HepG2 (cell line): ENCODE results near the gene TMEM225. TPM values are rescaled to one million over a fixed set of nuclear protein-coding genes. Genes with fewer than 3 reads are reported as not detected.

Source experiments
- ATAC-seq: fragments of 200-7000 bp; cut with Tn5 transposase; 3 replicates; pipeline ENCODE4 v1.9.1; 2020; ENCODE audit warnings: mild to moderate bottlenecking, moderate library complexity
- BruUV-seq: library from RNA; stranded (reverse); fragments of 400-500 nt; replicated peaks from 2 replicates; lab custom pipeline; 2021; lab: Mats Ljungman, UMichigan
- CTCF ChIA-PET: fragments of 300-600 bp; formaldehyde crosslinking; extraction: SDS; loops from one replicate; lab custom pipeline; 2021; ENCODE audit warnings: low total read pairs, inconsistent platforms, low intra/inter-chr PET ratio; lab: Yijun Ruan, JAX
- POLR2A ChIA-PET: fragments of 350-600 bp; sonication (Branson Sonifier 250); formaldehyde crosslinking; loops from one replicate; lab custom pipeline; 2020; ENCODE audit warnings: antibody characterized with exemption, inconsistent platforms; lab: Yijun Ruan, JAX
- DNase-seq: peaks from one replicate; pipeline ENCODE4 v3.0.0-alpha.2; 2015; ENCODE audit warnings: low spot score
- FAIRE-seq: peaks from 3 replicates; lab custom pipeline; 2011; peaks lifted over from hg19 to GRCh38; lab: Jason Lieb, UNC
- H2AFZ ChIP-seq: one replicate; pipeline ENCODE4 v1.6.1; 2011; ENCODE audit warnings: low read length, inconsistent platforms
- H3K27ac ChIP-seq: fragments of 300-600 bp; 3 replicates; pipeline ENCODE4 v1.8.0; 2011; ENCODE audit warnings: mixed run types, mild to moderate bottlenecking, mixed read lengths, low read length, inconsistent platforms; ENCODE audit not compliant: insufficient read depth; ENCODE audit errors: extremely low read length
- H3K27me3 ChIP-seq, 2 experiments: fragments of 200-600 bp in 1 of 2; 2 replicates in 1 of 2; 3 replicates in 1 of 2; pipeline versions ENCODE4 v1.6.0 to v1.8.0; 2011; ENCODE audit warnings: low read length in 2 of 2, mild to moderate bottlenecking in 2 of 2, moderate library complexity in 2 of 2, inconsistent platforms in 1 of 2; ENCODE audit not compliant: insufficient read depth in 2 of 2, control insufficient read depth in 1 of 2
- H3K36me3 ChIP-seq, 2 experiments: fragments of 200-600 bp in 1 of 2; replicated peaks in 1 of 2; 2 replicates in 1 of 2; 3 replicates in 1 of 2; pipeline versions ENCODE4 v1.5.1 to v1.8.0; 2011; ENCODE audit warnings: low read length in 2 of 2, inconsistent platforms in 1 of 2; ENCODE audit not compliant: insufficient read depth in 2 of 2, control insufficient read depth in 1 of 2
- H3K4me1 ChIP-seq: 2 replicates; pipeline ENCODE4 v1.5.1; 2012; ENCODE audit warnings: low read length, inconsistent platforms; ENCODE audit not compliant: insufficient read depth
- H3K4me2 ChIP-seq: 2 replicates; pipeline ENCODE4 v1.6.0; 2011; ENCODE audit warnings: low read depth, low read length, inconsistent platforms
- H3K4me3 ChIP-seq, 3 experiments: fragments of 200-600 bp in 1 of 3; sonication (generic), shearing (Covaris generic) in 1 of 3; replicated peaks in 1 of 3; 2 replicates each; pipeline ENCODE4 v1.5.1; 2011 to 2016; ENCODE audit warnings: low read length in 3 of 3, inconsistent platforms in 2 of 3, low read depth in 2 of 3, mild to moderate bottlenecking in 2 of 3, control low read depth in 1 of 3, mixed read lengths in 1 of 3; ENCODE audit not compliant: insufficient read depth in 1 of 3
- H3K79me2 ChIP-seq: one replicate; pipeline ENCODE4 v1.6.1; 2011; ENCODE audit warnings: low read length, inconsistent platforms; ENCODE audit not compliant: insufficient read depth
- H3K9ac ChIP-seq: 2 replicates; pipeline ENCODE4 v1.6.0; 2011; ENCODE audit warnings: mild to moderate bottlenecking, low read depth, low read length, inconsistent platforms; ENCODE audit not compliant: insufficient read depth
- H3K9me3 ChIP-seq: 2 replicates; pipeline ENCODE4 v1.5.1; 2012; ENCODE audit warnings: mild to moderate bottlenecking, low read length
- H4K20me1 ChIP-seq: 2 replicates; pipeline ENCODE4 v1.6.0; 2011; ENCODE audit warnings: inconsistent platforms, mild to moderate bottlenecking, low read length, moderate library complexity; ENCODE audit not compliant: insufficient read depth
- KAT8 ChIP-seq: IDR thresholded peaks from 2 replicates; pipeline ENCODE4 v1.6.1; 2016; ENCODE audit warnings: missing genetic modification reagents, missing compliant biosample characterization
- KIAA2018 ChIP-seq: sonication (generic); formaldehyde crosslinking; IDR thresholded peaks from 2 replicates; pipeline ENCODE4 v1.5.0; 2020; ENCODE audit warnings: mild to moderate bottlenecking, missing genetic modification reagents, borderline replicate concordance
- MAFF ChIP-seq: IDR thresholded peaks from 2 replicates; pipeline ENCODE4 v1.6.1; 2011; ENCODE audit warnings: low read depth, low read length, improper control_type of control experiment
- MXI1 ChIP-seq: IDR thresholded peaks from 3 replicates; pipeline ENCODE4 v1.6.1; 2012; ENCODE audit warnings: low read depth, low read length, inconsistent platforms, borderline replicate concordance
- RFXAP ChIP-seq: sonication (generic); formaldehyde crosslinking; IDR thresholded peaks from 2 replicates; pipeline ENCODE4 v1.4.0; 2020; ENCODE audit warnings: missing genetic modification reagents, borderline replicate concordance
- RXRB ChIP-seq: IDR thresholded peaks from 2 replicates; pipeline ENCODE4 v1.6.1; 2016; ENCODE audit warnings: borderline replicate concordance, missing genetic modification reagents, missing compliant biosample characterization
- TAF15 ChIP-seq: fragments of 200-400 bp; formaldehyde crosslinking; IDR thresholded peaks from one replicate; pipeline ENCODE4 v1.6.1; 2018; ENCODE audit warnings: mild to moderate bottlenecking, low read depth, low read length; ENCODE audit not compliant: poor library complexity, severe bottlenecking
- ZSCAN31 ChIP-seq: sonication (generic); formaldehyde crosslinking; IDR thresholded peaks from 2 replicates; pipeline ENCODE4 v1.5.0; 2020; ENCODE audit warnings: low read depth, mild to moderate bottlenecking, missing genetic modification reagents
- WGBS: methylation state at CpG from one replicate; pipeline ENCODE4 v1.1.6; 2017; ENCODE audit warnings: low lambda C conversion rate; 5-methylcytosine and 5-hydroxymethylcytosine counted together
- in situ Hi-C: cut with HindIII; loops from 2 replicates; pipeline ENCODE4 v1.10.0; 2017; ENCODE audit warnings: low pct_unique_long_range_greater_than_20kb; ENCODE audit not compliant: extremely low pct_ligation_motif_present
- intact Hi-C: fragments of 100-400 bp; cut with micrococcal nuclease; formaldehyde crosslinking; loops from one replicate; pipeline ENCODE4 v1.10.0; 2022; ENCODE audit not compliant: unreplicated experiment
- polyA plus RNA-seq, 8 experiments: library from polyadenylated mRNA; depleted of rRNA in 3 of 8; stranded (reverse) in 7 of 8; unstranded in 1 of 8; fragments of >200 nt; fragmentation: Illumina TruSeq in 4 of 8; extraction: Trizol in 4 of 8; gene quantifications; 2 replicates each; pipeline versions ENCODE4 v1.2.1 to v1.2.3, GENCODE V29; 2011 to 2016; ENCODE audit warnings: low read depth in 4 of 8, missing spikeins in 1 of 8, mixed read lengths in 1 of 8; ENCODE audit not compliant: insufficient read depth in 1 of 8
- total RNA-seq, 5 experiments: library from RNA; depleted of rRNA; stranded (reverse); fragments of >200 nt; fragmentation: Illumina TruSeq; extraction: Trizol; gene quantifications; 2 replicates each; pipeline ENCODE4 v1.2.3, GENCODE V29; 2016; ENCODE audit warnings: low read depth in 1 of 5
- TF ChIP-seq, protein P1 (sequence below): IDR thresholded peaks from 2 replicates; pipeline ENCODE4 v1.6.1; 2016; ENCODE audit warnings: mild to moderate bottlenecking, missing biosample characterization, missing genetic modification reagents
- TF ChIP-seq, protein P2 (sequence below): sonication (generic); formaldehyde crosslinking; IDR thresholded peaks from 2 replicates; pipeline ENCODE4 v1.8.1; 2023; ENCODE audit warnings: mild to moderate bottlenecking, moderate library complexity, missing genetic modification reagents
- TF ChIP-seq, protein P3 (sequence below): sonication (generic); formaldehyde crosslinking; IDR thresholded peaks from 2 replicates; pipeline ENCODE4 v1.5.0; 2020; ENCODE audit warnings: missing genetic modification reagents

TMEM225 gene
- total and polyA plus RNA-seq, 2 of the 13 experiments (the other 11 are each of a cell fraction or from before 2014, with no cell fraction given): not detected

- TF ChIP-seq KIAA2018 (CRISPR knock-in tag): no peak
- TF ChIP-seq ZSCAN31 (CRISPR knock-in tag): no peak
Measured at GRCh38 chr11:123905826-123906225, 20.4 kb upstream of the TMEM225 start (continued).

DNA sequence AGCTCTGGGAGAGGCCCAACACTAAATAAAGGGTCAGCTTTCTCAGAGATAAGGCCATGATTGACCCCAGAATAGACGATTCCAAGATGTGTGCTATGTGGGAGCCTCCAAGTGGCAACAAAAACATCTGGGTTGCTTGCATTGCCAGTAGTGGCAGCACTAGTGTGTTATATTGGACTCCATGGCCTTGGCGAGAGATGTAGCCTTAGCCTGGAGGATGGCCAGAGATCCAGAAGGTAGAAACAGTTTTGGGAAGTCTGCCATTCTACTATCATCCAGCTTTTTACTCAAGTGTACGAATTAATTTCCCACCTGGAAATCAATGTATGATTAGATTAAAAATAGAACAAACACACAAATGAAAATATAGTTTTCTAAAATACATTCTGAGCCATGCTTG, 19.5 kb upstream of the TMEM225 start:
- ATAC-seq (no peak), DNase-seq (no peak), FAIRE-seq (no peak)
- no peak overlapping the region for H3K9ac ChIP-seq
- no peak overlapping the region for H3K27ac ChIP-seq
- intact Hi-C loops: no loop called here
- H3K36me3 ChIP-seq: no peaks in the 10 kb centered on the region
- no peak overlapping the region for H2AFZ ChIP-seq
- H3K4me3 ChIP-seq: no peak overlapping the region
- BruUV-seq: no TSS peak
- H3K4me1 ChIP-seq: no peaks in the 10 kb centered on the region
- ChIA-PET POLR2A (no interaction called here), CTCF (no interaction called here)
- H3K9me3 ChIP-seq: no peaks in the 10 kb centered on the region
- 4% methylated on average over 3 of the region's 3 CpGs for WGBS
- no peaks in the 10 kb centered on the region for H4K20me1 ChIP-seq
- no peak overlapping the region for H3K4me2 ChIP-seq
- no peaks in the 10 kb centered on the region for H3K79me2 ChIP-seq
- in situ Hi-C loops: no loop called here
- no peaks in the 10 kb centered on the region for H3K27me3 ChIP-seq
- TF ChIP-seq, protein P1, sequence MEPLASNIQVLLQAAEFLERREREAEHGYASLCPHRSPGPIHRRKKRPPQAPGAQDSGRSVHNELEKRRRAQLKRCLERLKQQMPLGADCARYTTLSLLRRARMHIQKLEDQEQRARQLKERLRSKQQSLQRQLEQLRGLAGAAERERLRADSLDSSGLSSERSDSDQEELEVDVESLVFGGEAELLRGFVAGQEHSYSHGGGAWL: no peak
- no peak for TF ChIP-seq TAF15
- TF ChIP-seq, protein P2, sequence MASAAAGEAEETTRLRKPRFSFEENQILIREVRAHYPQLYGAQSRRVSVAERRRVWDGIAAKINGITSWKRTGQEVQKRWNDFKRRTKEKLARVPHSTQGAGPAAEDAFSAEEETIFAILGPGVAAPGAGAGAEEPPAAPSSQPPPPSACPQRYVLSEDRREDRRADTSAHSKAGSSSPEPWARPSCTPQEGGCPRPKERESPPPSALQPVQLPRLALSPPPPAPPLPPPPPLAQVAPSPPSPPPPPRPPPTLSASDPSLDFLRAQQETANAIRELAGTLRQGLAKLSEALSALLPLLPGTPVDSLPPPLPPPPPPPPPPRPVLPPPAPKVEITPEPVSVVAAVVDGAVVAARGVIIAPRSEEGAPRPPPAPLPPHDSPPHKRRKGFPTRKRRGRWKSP (CRISPR knock-in tag): no peak
- no peak for TF ChIP-seq MAFF
- TF ChIP-seq, protein P3, sequence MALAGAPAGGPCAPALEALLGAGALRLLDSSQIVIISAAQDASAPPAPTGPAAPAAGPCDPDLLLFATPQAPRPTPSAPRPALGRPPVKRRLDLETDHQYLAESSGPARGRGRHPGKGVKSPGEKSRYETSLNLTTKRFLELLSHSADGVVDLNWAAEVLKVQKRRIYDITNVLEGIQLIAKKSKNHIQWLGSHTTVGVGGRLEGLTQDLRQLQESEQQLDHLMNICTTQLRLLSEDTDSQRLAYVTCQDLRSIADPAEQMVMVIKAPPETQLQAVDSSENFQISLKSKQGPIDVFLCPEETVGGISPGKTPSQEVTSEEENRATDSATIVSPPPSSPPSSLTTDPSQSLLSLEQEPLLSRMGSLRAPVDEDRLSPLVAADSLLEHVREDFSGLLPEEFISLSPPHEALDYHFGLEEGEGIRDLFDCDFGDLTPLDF (CRISPR knock-in tag): no peak
- no peak for TF ChIP-seq MXI1
- no peak for TF ChIP-seq RXRB
- no peak for TF ChIP-seq KAT8
- no peak for TF ChIP-seq RFXAP (CRISPR knock-in tag)
